ENCODE data around the gene ZNF583.
A peak's percentile ranks its signal among the peaks of the same experiment; 100 is the strongest.

Gene ZNF583

GRCh38 chr19:56403764-56404704 lies at the start of gene ZNF583:
Gene ZNF583, plus strand, starts transcription at chr19:56404332. Its CDS starts 2,783 bp downstream, at chr19:56407115.
- DNase-seq: peak; percentile 10

- DNase-seq: no peak
Observed at GRCh38 chr19:56355517-56355916, 48.6 kb upstream of the ZNF583 start.

- DNase-seq: no peak
Observed at GRCh38 chr19:56356944-56357343, 47.2 kb upstream of the ZNF583 start.

DNA sequence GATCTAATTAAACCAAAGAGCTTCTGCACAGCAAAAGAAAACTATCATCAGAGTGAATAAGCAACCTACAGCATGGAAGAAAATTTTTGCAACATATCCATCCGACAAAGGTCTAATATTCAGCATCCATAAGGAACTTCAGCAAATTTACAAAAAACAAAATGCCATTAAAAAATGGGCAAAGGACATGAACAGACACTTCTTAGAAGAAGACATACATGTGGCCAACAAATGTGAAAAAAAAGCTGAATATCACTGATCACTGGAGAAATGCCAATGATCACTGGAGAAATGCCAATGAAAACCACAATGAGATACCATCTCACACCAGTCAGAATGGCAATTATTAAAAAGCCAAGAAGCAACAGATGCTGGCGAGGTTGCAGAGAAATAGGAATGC lies 43.3 kb upstream of the ZNF583 start:
- no peak for DNase-seq

DNA sequence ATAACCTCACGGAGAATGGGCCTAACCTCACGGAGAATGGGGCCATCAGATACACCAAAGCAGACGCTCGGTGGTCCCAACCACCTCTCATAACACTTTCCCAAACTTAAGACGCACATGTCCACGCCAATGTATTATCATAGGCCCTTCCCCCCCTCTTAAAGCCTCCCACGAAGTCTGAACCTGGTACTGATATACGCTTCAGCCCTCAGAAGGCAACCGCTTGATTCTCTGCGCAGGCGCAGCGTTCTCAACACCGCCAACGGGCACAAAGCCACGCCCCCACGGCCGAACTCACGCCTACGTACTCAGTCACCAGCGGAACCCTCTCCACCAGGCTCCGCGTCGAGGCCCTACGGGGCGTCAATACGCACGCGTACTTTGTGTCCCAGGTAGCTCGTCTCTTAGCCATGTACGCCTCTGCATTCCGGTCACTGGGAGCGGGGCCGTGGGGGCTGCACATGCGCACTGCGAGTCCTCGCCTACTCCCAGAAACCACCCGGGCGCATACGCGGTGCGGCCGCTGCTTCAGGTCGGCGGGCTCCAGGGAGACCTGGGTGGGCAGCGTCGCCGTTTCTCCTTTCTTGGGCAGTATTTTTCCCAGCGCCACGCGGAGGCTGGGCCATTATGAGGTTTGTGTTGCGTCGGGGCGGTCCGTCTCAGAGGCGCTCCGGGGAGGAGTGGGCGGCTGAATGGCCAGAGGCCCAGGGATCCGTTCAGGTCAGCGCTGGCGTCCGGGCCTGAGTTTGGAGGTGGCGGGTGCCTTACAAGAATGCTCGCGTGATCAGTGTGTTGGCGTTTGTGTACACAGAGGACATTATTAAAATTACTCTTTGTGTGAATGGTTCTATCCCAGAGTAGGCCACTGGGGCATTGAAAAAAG lies 36.1 kb upstream of the ZNF583 start:
- peak; percentile 75 for DNase-seq

GRCh38 chr19:56369886-56370676 lies 34.1 kb upstream of the ZNF583 start:
- no peak for DNase-seq

DNA sequence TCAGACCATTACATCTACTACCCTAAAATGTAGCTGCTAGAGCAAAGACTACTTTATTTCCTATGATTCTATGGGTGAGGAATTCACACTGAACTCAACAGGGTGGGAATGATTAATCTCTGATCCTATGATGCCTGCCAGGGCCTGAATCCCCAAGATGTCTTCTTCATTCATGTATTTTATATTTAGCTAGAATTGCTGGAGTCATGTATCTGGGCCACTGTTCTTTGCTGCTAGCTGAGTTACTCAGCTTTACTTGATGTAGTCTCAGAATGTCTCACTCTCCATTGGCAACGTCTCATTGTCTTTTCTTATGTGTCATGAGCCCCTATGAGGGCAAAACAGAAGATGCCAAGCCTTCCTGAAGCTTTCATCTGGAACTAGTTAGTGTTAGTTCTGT lies 31.9 kb upstream of the ZNF583 start:
- no peak for DNase-seq

DNA sequence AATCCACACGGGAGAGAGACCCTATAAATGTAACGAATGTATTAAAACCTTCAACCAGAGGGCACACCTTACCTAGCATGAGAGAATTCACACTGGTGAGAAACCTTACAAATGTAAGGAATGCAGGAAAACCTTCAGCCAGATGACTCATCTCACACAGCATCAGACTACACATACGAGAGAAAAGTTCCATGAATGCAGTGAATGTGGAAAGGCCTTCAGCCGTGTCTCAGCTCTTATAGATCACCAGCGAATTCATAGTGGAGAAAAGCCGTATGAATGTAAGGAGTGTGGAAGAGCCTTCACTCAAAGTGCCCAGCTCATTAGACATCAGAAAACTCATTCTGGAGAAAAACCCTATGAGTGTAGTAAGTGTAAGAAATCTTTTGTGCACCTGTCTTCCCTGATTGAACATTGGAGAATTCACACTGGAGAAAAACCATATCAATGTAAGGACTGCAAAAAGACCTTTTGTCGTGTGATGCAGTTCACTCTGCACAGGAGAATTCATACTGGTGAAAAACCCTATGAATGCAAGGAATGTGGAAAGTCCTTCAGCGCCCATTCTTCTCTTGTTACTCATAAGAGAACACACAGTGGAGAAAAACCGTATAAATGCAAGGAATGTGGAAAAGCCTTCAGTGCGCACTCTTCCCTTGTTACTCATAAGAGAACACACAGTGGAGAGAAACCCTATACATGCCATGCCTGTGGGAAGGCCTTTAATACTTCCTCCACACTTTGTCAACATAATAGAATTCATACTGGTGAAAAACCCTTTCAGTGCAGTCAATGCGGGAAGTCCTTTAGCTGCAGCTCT lies 26.8 kb upstream of the ZNF583 start:
- no peak for DNase-seq

GRCh38 chr19:56383826-56384605 lies 20.1 kb upstream of the ZNF583 start:
- DNase-seq: no peak

- peak; percentile 57 for DNase-seq
Observed at GRCh38 chr19:56393119-56394012, 10.8 kb upstream of the ZNF583 start, which contains the start of gene ZNF582. Gene ZNF582, minus strand, starts transcription at chr19:56393534. Its CDS starts 1,782 bp downstream, at chr19:56391752.

GRCh38 chr19:56398809-56399208 lies 5.3 kb upstream of the ZNF583 start:
- no peak for DNase-seq

DNA sequence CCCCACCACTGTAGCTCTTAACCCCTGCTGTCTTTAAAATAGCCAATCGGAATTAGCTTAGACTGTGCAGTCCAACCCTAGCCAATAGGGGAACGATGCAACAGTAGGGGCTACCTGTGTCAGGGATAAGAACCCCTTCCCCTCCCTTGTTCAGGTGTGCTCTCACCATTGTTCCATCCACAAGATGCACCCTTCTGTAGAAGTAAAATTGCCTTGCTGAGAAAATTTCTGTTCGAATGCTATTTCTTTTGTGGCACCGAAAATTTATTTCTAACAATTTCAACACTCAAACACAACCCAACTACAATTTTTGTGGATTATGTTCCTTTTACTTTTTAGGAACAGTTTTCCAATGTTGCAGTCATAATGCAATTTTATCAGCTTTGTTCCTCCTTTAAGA lies 3.6 kb upstream of the ZNF583 start:
- no peak for DNase-seq

GRCh38 chr19:56403261-56403660 lies 871 bp upstream of the ZNF583 start:
- DNase-seq: no peak

DNA sequence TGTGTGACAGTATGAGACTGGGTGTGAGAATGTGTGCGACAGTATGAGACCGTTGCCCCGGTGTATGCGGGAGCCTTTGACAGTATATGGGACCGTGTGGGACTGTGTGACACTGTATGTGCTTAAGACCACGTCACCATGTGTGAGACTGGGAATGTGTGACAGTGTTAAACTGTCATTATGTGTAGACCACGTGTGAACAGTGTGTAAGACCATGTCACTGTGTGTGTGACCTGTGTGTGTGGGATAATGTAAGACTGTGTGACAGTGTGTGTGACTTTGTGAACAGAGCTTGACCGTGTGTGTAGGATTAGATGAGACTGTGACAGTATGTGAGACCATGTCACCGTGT lies 549 bp downstream of the ZNF583 start:
- no peak for DNase-seq

GRCh38 chr19:56405062-56405461 lies 930 bp downstream of the ZNF583 start:
- DNase-seq: no peak

DNA sequence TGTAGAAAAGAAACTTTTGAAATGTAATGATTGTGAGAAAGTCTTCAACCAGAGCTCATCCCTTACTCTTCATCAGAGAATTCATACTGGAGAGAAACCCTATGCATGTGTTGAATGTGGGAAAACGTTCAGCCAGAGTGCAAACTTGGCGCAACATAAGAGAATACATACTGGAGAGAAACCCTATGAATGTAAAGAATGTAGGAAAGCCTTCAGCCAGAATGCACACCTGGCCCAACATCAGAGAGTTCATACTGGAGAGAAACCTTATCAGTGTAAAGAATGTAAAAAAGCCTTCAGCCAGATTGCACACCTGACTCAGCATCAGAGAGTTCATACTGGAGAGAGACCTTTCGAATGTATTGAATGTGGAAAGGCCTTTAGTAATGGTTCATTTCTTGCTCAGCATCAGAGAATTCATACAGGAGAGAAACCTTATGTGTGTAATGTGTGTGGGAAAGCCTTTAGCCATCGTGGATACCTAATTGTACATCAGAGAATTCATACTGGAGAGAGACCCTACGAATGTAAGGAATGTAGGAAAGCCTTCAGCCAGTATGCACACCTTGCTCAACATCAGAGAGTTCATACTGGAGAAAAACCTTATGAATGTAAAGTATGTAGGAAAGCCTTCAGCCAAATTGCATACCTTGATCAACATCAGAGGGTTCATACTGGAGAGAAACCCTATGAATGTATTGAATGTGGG lies 19.3 kb downstream of the ZNF583 start:
- no peak for DNase-seq

- no peak for DNase-seq
Observed at GRCh38 chr19:56423985-56424353, 19.8 kb downstream of the ZNF583 start.

DNA sequence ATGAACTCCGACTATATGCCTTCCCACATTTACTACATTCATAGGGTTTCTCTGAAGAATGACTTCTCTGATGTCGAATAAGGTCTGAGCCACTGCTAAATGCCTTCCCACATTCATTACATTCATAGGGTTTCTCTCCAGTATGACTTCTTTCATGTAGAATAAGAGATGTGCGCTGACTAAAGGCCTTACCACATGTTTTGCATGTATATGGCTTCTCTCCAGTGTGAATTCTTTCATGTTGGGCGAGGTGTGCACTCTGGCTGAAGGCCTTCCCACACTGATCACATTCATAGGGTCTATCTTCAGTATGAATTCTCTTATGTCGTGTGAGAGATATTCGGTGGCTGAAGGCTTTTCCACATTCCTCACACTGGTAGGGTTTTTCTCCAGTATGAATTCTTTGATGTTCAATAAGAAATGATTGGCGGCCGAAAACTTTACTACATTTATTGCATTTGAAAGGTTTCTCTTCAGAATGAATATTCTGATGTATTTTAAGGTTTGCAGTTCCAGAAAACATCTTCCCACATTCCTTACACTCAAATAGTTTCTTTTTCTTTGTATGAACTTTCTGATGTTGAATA lies 37.2 kb downstream of the ZNF583 start:
- DNase-seq: no peak

- DNase-seq: no peak
Observed at GRCh38 chr19:56474308-56474707, 70.2 kb downstream of the ZNF583 start.

Data from NCI-H187 treated with DMSO at 0.1 percent for 48 hours (cell line).